Cardiac fibroblast (primary cell): Measurements from ENCODE around the gene TTC3.
A peak's percentile ranks its signal among the peaks of the same experiment; 100 is the strongest.
"Not testable (repeated sequence)": the region's sequence is repeated elsewhere in the genome, so short reads cannot be mapped to it uniquely, and the experiment has no call there.

Source experiments
- DNase-seq, 2 donors: peaks; one replicate each; pipeline versions ENCODE4 v3.0.0 to v3.0.0-alpha.2; 2010; ENCODE audit warnings: low read depth in 2 of 2
- H3K4me3 ChIP-seq, 2 donors: replicated peaks in 1 of 2; 1 replicate in 1 of 2; 2 replicates in 1 of 2; pipeline ENCODE4 v1.5.1; 2011; ENCODE audit warnings: low read depth in 2 of 2, low read length in 2 of 2, mild to moderate bottlenecking in 2 of 2, moderate library complexity in 1 of 2
- CTCF ChIP-seq: IDR thresholded peaks from one replicate; pipeline ENCODE4 v1.5.1; 2011; ENCODE audit warnings: low read depth, mild to moderate bottlenecking, low read length, inconsistent platforms

TTC3 gene

GRCh38 chr21:37219761-37220432, 146.8 kb downstream of the TTC3 start:
- peak overlapping the region; percentile 63 to 67 for H3K4me3 ChIP-seq
- no peak for DNase-seq
- no peak for TF ChIP-seq CTCF

- peak overlapping the region; percentile 63 to 67 for H3K4me3 ChIP-seq
- peak; percentile 55 to 59 for DNase-seq
- TF ChIP-seq CTCF, result peak; percentile 15
These were observed 147.5 kb downstream of the TTC3 start for GRCh38 chr21:37220433-37220980.

GRCh38 chr21:37220981-37221664, 148.1 kb downstream of the TTC3 start:
- peak; percentile 36 for TF ChIP-seq CTCF
- peak; percentile 92 to 94 for DNase-seq

GRCh38 chr21:37222248-37222647, 149.2 kb downstream of the TTC3 start:
- not testable (repeated sequence) for H3K4me3 ChIP-seq, DNase-seq

More at GRCh38 chr21:37220981-37221664, 148.1 kb downstream of the TTC3 start:
- peak overlapping the region; percentile 63 to 67 for H3K4me3 ChIP-seq

GRCh38 chr21:37223804-37224345, 150.8 kb downstream of the TTC3 start:
- H3K4me3 ChIP-seq, result no peak overlapping the region
- TF ChIP-seq CTCF, result no peak
- DNase-seq, result no peak

- no peak overlapping the region for H3K4me3 ChIP-seq
- DNase-seq, result no peak
- no peak for TF ChIP-seq CTCF
These were observed 152.1 kb downstream of the TTC3 start for GRCh38 chr21:37224861-37225839.
